ENCODE measurements around the gene SETBP1. TPM values are rescaled to one million over a fixed set of nuclear protein-coding genes. Genes with fewer than 3 reads are reported as not detected.

SETBP1 gene
- total and polyA plus RNA-seq, 2 of the 13 experiments (the other 11 are each of a cell fraction or from before 2014, with no cell fraction given): 0.18 to 0.65 TPM

GRCh38 chr18:44773640-44774155 is 93.0 kb downstream of the SETBP1 start (continued):
- TF ChIP-seq ZGPAT (CRISPR knock-in tag; IDR thresholded peaks at IDR 0.05) (no peak), CEBPZ (IDR thresholded peaks at IDR 0.05; ENCODE audit: low read length) (no peak), FOXA1 (IDR thresholded peaks at IDR 0.05) (no peak), FOXA1 (CRISPR knock-in tag; IDR thresholded peaks at IDR 0.05) (no peak), ZNF710 (CRISPR knock-in tag; IDR thresholded peaks at IDR 0.05; ENCODE audit: borderline replicate concordance) (no peak), GLMP (CRISPR knock-in tag; IDR thresholded peaks at IDR 0.05; ENCODE audit: borderline replicate concordance) (no peak), CEBPG (CRISPR knock-in tag; IDR thresholded peaks at IDR 0.05) (no peak), KAT2B (IDR thresholded peaks at IDR 0.05; ENCODE audit: borderline replicate concordance, low read depth, low read length) (no peak), RBFOX2 (IDR thresholded peaks at IDR 0.05; ENCODE audit: low read depth, low read length) (no peak), SNAI1 (CRISPR knock-in tag; IDR thresholded peaks at IDR 0.05; ENCODE audit: borderline replicate concordance) (no peak)
